GM12878 (cell line): Measurements from ENCODE around the gene CACNA2D4.

Experiments used
- BHLHE40 ChIP-seq, 2 experiments: fragments of 450-650 bp in 1 of 2; IDR thresholded peaks; 2 replicates each; pipeline ENCODE4 v1.6.1; 2011 to 2017; ENCODE audit warnings: low read depth in 2 of 2, borderline replicate concordance in 1 of 2, improper control_type of control experiment in 1 of 2, low read length in 1 of 2, mild to moderate bottlenecking in 1 of 2
- CUX1 ChIP-seq: IDR thresholded peaks from 2 replicates; pipeline ENCODE4 v1.6.1; 2012; ENCODE audit warnings: improper control_type of control experiment, low read depth, low read length; ENCODE audit not compliant: insufficient replicate concordance

GRCh38 chr12:1855241-1855640, 63.2 kb downstream of the CACNA2D4 start:
- no peak for TF ChIP-seq CUX1
- no peak for TF ChIP-seq BHLHE40 (IDR thresholded peaks at IDR 0.05; ENCODE audit: borderline replicate concordance in 1 of 2, low read depth in 2 of 2, low read length in 1 of 2)
